ENCODE measurements around the gene GNG2. TPM values are rescaled to one million over a fixed set of nuclear protein-coding genes. Genes with fewer than 3 reads are reported as not detected.

Gene GNG2
- total RNA-seq, 2 experiments from 2014 or later, result 24.0 to 32.0 TPM

DNA sequence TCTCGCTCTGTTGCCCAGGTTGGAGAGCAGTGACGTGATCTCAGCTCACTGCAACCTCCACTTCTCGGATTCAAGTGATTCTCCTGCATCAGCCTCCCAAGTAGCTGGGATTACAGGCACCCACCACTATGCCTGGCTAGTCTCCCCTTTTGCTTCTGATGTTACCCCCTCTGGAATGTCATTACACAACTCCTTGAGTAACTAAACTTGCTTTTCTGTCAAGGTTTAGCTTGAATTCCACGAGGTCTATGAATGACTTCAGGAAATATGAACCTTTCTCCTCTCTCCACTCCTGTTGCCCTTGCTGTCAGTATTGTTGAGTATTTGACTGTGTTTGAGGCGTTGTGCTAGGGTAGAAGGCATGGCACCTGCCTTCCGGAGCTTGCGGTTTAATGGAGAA lies 112.2 kb downstream of the GNG2 start:
- CTCF ChIA-PET (ENCODE audit: unreplicated experiment), result no interaction called here
- Histone ChIP-seq H2AFZ (ENCODE audit: low read length) (no peak overlapping the region), H3K4me2 (ENCODE audit: low read length) (no peak overlapping the region), H3K27ac (ENCODE audit: low read depth, low read length, poor library complexity, severe bottlenecking) (no peak overlapping the region), H3K9me2 (ENCODE audit: insufficient read depth, low read length) (no peaks in the 10 kb centered on the region), H3K4me1 (ENCODE audit: insufficient read depth, low read length, poor library complexity, severe bottlenecking) (no peaks in the 10 kb centered on the region), H3K4me3 (ENCODE audit: low read depth, low read length, poor library complexity, severe bottlenecking) (no peak overlapping the region), H3K9me3 (ENCODE audit: low read length) (no peaks in the 10 kb centered on the region), H3K79me2 (ENCODE audit: insufficient read depth, low read depth, low read length) (no peaks in the 10 kb centered on the region), H3K36me3 (ENCODE audit: insufficient read depth, low read length) (no peaks in the 10 kb centered on the region), H4K20me1 (ENCODE audit: insufficient read depth, low read length) (no peaks in the 10 kb centered on the region)
- no peak for DNase-seq (ENCODE audit: low spot score)
- POLR2A ChIA-PET, result interaction anchor here (0.5 to 0.6 kb wide), 2 partner anchors 161 to 182 kb away, joined by 3 to 5 read pairs; no protein-coding TSS in a partner anchor
- BruUV-seq (replicated peaks), result no TSS peak
- TF ChIP-seq, protein P1, sequence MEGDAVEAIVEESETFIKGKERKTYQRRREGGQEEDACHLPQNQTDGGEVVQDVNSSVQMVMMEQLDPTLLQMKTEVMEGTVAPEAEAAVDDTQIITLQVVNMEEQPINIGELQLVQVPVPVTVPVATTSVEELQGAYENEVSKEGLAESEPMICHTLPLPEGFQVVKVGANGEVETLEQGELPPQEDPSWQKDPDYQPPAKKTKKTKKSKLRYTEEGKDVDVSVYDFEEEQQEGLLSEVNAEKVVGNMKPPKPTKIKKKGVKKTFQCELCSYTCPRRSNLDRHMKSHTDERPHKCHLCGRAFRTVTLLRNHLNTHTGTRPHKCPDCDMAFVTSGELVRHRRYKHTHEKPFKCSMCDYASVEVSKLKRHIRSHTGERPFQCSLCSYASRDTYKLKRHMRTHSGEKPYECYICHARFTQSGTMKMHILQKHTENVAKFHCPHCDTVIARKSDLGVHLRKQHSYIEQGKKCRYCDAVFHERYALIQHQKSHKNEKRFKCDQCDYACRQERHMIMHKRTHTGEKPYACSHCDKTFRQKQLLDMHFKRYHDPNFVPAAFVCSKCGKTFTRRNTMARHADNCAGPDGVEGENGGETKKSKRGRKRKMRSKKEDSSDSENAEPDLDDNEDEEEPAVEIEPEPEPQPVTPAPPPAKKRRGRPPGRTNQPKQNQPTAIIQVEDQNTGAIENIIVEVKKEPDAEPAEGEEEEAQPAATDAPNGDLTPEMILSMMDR (conservative IDR thresholded peaks at IDR 0.05; ENCODE audit: low read length), result no peak
- no peak for TF ChIP-seq EZH2phosphoT487 (IDR thresholded peaks at IDR 0.05; ENCODE audit: borderline replicate concordance, low read depth, low read length)
- intact Hi-C loops (cut with micrococcal nuclease; ENCODE audit: unreplicated experiment), result no loop called here

DNA sequence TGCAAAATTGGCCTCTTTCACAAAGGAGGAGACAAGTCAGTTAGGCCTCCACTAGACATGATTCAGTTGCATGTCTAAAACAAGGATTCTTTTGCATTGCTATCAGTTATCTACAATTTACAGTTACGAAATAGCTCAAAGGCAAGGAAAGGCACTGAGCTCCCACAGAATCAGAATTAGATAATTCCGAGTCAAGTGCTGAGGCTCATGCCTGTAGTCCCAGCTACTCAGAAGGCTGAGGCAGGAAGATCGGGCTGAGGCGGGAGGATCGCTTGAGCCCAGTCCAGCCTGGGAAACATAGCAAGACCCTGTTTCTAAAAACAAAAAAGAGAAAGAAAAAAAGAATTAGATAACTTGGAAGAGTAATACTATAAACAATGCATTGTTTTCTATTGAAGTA lies 116.7 kb downstream of the GNG2 start:
- no peaks in the 10 kb centered on the region for H3K79me2 ChIP-seq (ENCODE audit: insufficient read depth, low read depth, low read length)
- intact Hi-C loops (cut with micrococcal nuclease; ENCODE audit: unreplicated experiment), result loop anchor here (5.0 kb wide), 1 partner anchor 155 kb away; no protein-coding TSS in a partner anchor
- no peak overlapping the region for H3K27ac ChIP-seq (ENCODE audit: low read depth, low read length, poor library complexity, severe bottlenecking)
- no peaks in the 10 kb centered on the region for H3K4me1 ChIP-seq (ENCODE audit: insufficient read depth, low read length, poor library complexity, severe bottlenecking)
- DNase-seq (ENCODE audit: low spot score), result no peak
- no peak overlapping the region for H2AFZ ChIP-seq (ENCODE audit: low read length)
- BruUV-seq (replicated peaks), result no TSS peak
- no peaks in the 10 kb centered on the region for H3K9me2 ChIP-seq (ENCODE audit: insufficient read depth, low read length)
- no peaks in the 10 kb centered on the region for H3K9me3 ChIP-seq (ENCODE audit: low read length)
- no peaks in the 10 kb centered on the region for H4K20me1 ChIP-seq (ENCODE audit: insufficient read depth, low read length)
- no peak for TF ChIP-seq EZH2phosphoT487 (IDR thresholded peaks at IDR 0.05; ENCODE audit: borderline replicate concordance, low read depth, low read length)
- TF ChIP-seq, protein P1 (conservative IDR thresholded peaks at IDR 0.05; ENCODE audit: low read length), result no peak
- ChIA-PET POLR2A (interaction anchor here (0.6 to 1.5 kb wide), 3 partner anchors 9 to 183 kb away, joined by 3 to 4 read pairs (median 4); no protein-coding TSS in a partner anchor), CTCF (ENCODE audit: unreplicated experiment) (interaction anchor here (0.8 kb wide), 1 partner anchor 10 kb away, joined by 3 read pairs; no protein-coding TSS in a partner anchor)
- H3K4me2 ChIP-seq (ENCODE audit: low read length), result no peak overlapping the region
- H3K36me3 ChIP-seq (ENCODE audit: insufficient read depth, low read length), result no peaks in the 10 kb centered on the region
- H3K4me3 ChIP-seq (ENCODE audit: low read depth, low read length, poor library complexity, severe bottlenecking), result no peak overlapping the region

DNA sequence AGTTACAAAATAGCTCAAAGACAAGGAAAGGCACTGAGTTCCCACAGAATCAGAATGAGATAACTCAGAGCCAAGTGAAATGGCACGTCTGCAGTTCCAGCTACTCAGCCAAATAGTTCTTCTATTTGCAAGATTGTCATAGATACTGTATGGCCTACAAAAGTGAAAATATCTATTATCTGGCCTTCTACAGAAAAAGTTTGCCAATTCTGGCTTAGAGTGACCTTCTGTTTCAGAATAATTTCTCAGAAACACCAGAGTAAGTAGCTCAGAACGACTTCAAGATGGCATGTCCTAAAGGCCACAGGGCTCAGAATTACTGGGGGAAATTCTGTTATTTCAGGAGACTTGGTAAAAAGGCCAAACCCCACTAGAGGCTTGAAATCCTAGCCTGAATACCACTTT lies 118.3 kb downstream of the GNG2 start:
- intact Hi-C loops (cut with micrococcal nuclease; ENCODE audit: unreplicated experiment), result loop anchor here (1.0 to 5.0 kb wide), 3 partner anchors 134 to 198 kb away; no protein-coding TSS in a partner anchor
- H3K4me3 ChIP-seq (ENCODE audit: low read depth, low read length, poor library complexity, severe bottlenecking), result no peak overlapping the region
- no peaks in the 10 kb centered on the region for H3K9me2 ChIP-seq (ENCODE audit: insufficient read depth, low read length)
- no peaks in the 10 kb centered on the region for H3K36me3 ChIP-seq (ENCODE audit: insufficient read depth, low read length)
- BruUV-seq (replicated peaks), result no TSS peak
- TF ChIP-seq, protein P1 (conservative IDR thresholded peaks at IDR 0.05; ENCODE audit: low read length), result no peak
- TF ChIP-seq EZH2phosphoT487 (IDR thresholded peaks at IDR 0.05; ENCODE audit: borderline replicate concordance, low read depth, low read length), result no peak
- no peaks in the 10 kb centered on the region for H3K79me2 ChIP-seq (ENCODE audit: insufficient read depth, low read depth, low read length)
- DNase-seq (ENCODE audit: low spot score), result no peak
- no peak overlapping the region for H3K4me2 ChIP-seq (ENCODE audit: low read length)
- H3K4me1 ChIP-seq (ENCODE audit: insufficient read depth, low read length, poor library complexity, severe bottlenecking), result no peaks in the 10 kb centered on the region
- no peak overlapping the region for H3K27ac ChIP-seq (ENCODE audit: low read depth, low read length, poor library complexity, severe bottlenecking)
- POLR2A ChIA-PET, result interaction anchor here (1.1 to 1.5 kb wide), 4 partner anchors 10 to 198 kb away, joined by 3 to 4 read pairs (median 4); no protein-coding TSS in a partner anchor
- no peaks in the 10 kb centered on the region for H3K9me3 ChIP-seq (ENCODE audit: low read length)
- H4K20me1 ChIP-seq (ENCODE audit: insufficient read depth, low read length), result no peaks in the 10 kb centered on the region
- CTCF ChIA-PET (ENCODE audit: unreplicated experiment), result no interaction called here
- H2AFZ ChIP-seq (ENCODE audit: low read length), result no peak overlapping the region; the same call in 1 of the 2 replicates

All from OCI-LY7 (cell line).